NCI-H524 treated with DMSO at 0.1 percent for 48 hours (cell line): ENCODE data around the gene RBMS1.
A peak's percentile ranks its signal among the peaks of the same experiment; 100 is the strongest.

ENCODE experiments used
- DNase-seq: peaks from one replicate; lab custom pipeline; 2025; lab: John Stamatoyannopoulos, UW

The RBMS1 gene

DNA sequence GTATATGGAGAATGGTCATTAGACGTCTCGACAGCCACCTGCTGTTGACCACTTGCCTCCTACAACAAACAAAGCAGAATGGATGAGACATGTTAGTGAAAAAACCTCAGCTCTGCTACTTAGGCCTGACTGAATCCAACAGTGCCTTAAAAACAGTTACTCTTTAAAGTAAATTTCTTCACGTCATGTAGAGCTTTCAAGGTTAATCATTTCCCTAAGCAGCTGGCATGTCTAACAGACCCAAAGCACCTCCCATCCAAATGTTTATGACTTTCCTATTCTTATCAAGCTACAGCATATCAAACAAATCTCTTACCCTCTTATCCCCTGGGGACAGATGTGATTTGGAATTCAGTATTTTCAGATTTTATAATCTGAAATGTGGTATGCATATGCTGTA, 218.0 kb downstream of the RBMS1 start:
- DNase-seq: no peak

DNA sequence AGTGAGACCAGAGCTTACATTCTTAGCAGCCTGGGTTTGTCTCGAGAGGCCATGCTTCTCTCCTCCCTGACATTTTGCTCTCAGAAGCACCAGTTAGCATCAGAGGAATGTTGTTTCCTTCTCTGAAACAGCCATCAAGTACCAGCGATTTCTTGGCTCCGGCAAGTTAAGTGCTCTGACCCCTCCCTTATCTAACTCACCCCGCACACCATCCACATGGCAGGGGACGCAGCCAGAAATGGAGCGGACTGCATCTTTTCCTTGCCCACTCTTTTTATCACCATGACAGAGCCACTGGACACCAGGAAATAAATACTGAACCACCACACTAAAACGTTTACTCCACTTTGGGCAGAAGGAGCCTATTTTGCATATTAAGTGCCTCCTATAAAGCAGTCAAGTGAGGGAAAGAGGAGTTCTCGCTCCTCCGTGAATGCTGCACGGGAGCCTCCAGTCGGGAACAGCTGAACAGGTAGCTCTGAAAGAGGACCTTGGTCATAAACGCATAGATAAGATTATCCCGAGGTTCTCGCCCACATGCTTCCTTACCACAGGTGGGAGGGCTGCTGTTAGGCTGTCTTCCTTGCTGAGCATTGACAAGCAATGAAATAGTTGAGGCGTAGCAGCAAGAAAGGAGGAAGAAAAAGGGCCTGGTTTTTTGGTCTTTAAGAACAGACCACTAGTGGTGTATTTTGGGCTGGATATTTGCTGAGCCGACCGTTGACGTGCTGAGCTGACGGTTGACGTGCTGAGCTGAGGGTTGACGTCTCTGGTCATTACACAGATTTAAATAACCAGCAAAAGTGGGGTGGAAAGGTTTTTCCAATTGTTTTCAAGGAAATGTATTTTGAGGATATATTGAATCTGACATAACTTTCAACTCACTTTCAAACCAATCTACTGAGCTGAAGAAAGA, 222.2 kb downstream of the RBMS1 start:
- DNase-seq: no peak

DNA sequence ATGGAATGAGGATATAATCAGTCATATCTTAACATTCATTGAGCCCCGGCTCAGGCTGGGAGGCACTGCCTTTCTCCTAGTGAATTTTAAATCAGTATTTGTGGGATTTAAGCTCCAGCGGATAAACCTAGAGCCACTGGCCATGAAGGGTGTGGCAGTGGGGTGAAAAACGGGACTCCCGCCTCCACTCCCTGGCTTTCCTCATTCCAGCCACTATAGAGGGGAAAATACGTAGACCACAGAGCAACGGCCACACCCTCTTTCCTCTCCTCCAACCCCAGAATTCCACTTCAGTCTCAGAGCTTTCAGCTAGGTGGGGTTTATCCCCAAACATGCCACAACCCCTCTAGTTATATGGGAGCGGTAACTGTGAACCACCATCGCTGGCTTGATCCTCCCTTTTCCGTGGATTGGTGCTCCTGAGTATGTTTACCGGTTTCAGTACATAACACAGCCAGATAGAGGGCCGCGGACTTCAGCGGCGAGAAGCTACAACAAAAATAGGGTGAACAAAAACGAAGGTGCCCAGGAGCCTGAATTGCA, 223.0 kb downstream of the RBMS1 start:
- no peak for DNase-seq

GRCh38 chr2:160269803-160270570, 223.6 kb downstream of the RBMS1 start:
- DNase-seq: peak; percentile 36

- DNase-seq: no peak
Observed at GRCh38 chr2:160269365-160269764, 224.2 kb downstream of the RBMS1 start.

DNA sequence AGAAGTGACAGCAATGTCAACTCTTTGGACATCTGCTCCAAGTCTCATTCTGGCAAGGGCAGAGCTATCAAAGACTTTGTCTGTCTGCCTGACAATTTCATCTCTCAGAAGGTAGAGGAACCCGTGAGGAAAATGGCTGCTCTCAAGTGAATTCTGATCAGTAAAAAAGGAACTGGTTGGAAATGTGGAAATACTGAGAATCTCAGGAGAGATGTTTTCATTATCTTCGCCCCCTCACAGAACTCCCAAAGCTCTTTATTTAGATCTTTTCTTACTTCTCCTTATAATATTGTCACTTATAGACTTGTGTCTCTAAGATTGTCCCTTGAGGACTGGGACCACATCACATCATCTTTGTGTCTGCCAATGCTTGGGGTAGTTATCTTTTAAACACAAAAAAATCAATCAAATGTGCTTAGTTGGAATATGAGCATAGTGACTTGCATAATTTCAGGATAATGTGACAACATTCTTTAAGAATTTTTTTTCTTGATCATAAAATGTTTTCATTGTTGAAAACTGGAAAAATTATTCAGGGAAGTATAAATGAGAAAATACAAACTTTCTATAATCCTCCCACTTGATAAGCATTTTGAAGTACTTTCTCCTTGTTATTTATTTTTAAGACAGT, 225.3 kb downstream of the RBMS1 start:
- no peak for DNase-seq

DNA sequence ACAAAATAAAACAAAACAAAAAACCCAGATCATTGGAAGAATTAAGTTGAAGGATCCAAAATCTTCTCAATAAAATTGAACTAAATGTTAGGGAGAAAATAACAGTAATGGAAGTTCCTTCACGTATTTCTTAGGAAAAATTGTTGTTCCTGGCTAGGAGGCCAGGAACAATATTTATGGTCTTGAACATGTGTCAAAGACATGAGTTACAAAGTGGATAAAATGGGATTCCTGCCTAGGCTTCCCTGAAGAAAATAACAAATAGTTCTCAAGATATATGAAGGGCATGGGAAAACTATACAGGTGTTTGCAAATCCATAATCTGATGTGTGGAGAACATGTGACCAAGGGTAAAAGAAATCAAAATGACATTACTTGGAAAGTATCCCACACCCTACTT, 225.9 kb downstream of the RBMS1 start:
- DNase-seq: no peak

DNA sequence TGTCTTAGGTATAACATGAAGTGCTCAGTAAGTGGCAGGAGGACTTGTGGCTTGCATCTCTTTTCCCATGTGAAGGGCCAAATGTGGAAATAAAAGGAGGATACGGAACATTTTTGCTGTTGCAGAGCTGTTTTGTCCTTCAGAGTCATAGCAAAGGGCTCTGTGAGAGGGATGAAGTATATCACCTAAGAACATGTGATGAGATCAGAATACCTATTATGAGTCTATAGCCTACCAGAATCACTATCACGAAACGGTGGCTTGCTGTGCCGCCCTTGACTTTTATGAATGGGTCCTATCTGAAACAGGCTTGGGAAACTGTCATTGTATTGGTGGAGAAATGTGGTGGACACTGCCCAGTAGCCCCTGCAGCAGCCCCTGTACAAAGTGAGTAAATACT, 226.6 kb downstream of the RBMS1 start:
- no peak for DNase-seq

- no peak for DNase-seq
Observed at GRCh38 chr2:160266037-160266551, 227.5 kb downstream of the RBMS1 start.

- DNase-seq: no peak
Observed at GRCh38 chr2:160264308-160264707, 229.3 kb downstream of the RBMS1 start.

GRCh38 chr2:160261732-160262131, 231.9 kb downstream of the RBMS1 start:
- DNase-seq: no peak

GRCh38 chr2:160258492-160258805, 235.2 kb downstream of the RBMS1 start:
- no peak for DNase-seq

- DNase-seq: no peak
Observed at GRCh38 chr2:160257743-160258491, 235.7 kb downstream of the RBMS1 start.

DNA sequence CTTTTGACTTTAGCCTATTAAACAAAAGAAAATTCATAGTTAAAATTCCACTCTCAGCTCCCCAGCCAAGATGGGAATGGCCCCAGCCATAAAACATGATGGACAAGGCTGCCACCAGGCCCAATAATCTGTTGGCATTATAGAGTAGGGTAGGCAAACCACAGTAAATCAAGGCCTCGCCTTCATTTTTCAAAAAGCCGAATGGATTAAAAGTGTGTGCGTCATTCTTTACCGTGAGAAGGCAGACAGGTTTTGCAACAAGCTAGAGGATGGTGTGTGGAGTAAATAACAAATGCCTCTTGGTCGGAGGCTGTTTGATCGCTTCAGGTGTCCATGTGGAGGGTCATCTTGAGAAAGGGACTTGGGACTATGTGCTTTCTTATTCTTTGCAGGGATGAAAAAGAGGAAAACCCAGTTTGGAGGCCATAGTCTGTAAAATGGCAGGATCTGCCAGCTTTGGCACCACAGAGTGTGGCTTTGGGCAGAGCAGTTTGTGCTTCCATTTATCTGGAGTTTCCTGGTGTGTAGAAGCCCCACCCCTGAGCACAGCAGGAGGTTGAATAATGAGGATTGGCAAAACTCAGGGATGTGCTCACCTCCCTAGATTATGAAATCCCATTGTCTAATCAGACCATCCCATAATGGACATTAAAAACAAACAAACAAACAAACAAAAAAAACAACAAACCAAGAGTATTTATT, 236.4 kb downstream of the RBMS1 start:
- no peak for DNase-seq

- no peak for DNase-seq
Observed at GRCh38 chr2:160256507-160256906, 237.1 kb downstream of the RBMS1 start.

- no peak for DNase-seq
Observed at GRCh38 chr2:160255408-160255807, 238.2 kb downstream of the RBMS1 start.

DNA sequence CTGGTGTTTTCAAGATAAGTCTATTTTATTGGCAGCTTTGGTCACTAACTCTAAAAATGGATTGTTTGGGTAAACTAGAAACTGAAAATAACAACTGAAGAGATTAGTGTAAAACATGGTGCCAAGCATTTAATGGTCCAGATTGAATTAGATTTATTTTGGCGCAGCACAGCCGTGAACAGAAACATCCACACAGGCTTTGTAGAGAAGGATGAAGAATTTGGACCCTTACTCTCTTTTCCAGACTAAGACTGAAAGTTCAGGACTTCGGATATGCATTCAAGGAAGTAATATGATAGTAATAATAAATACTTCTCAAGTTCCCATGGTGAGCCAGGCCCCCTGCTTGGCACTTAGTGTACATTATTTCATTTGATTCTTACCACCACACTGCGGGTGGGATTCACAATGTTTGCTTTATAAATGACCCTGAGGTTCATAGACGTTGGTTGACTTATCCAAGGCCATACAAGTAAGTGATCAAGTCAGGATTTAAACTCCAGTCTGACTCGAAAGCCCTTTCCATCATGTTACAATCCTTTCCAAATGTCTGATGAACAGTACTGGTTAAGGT, 239.3 kb downstream of the RBMS1 start:
- no peak for DNase-seq

DNA sequence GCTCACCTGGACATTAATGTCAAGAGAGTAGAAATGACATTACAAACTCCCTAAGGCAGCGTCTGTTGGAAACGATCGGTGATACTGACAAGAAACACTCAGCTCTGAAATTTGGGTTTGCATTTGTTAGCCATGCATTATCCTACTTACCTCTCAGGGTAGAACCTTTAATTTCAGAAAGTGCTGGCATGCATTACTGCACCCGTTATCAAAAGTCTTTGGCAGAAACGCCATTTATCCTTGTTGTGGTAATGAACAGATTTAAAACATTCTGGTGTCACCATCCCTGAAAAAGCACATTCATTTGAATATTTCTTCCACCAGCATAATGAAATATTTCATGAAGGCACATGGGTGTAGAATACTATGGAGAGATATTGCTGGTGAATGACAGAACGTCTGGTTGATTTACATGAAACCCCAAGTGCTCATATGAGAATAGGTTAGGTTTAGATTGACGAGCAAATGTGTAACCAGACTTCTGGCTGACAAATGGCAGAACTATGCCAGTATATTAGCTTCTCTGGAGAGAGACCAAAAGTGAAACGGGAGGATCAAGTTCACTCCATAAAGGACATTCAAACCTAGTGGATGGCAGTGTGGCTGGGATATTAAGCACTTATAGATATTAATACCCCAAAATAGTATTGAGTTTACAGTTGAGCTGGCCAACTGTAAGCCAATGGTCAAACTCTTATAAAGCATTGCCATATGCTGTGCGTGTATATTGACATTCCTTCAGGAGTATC, 240.0 kb downstream of the RBMS1 start:
- no peak for DNase-seq

DNA sequence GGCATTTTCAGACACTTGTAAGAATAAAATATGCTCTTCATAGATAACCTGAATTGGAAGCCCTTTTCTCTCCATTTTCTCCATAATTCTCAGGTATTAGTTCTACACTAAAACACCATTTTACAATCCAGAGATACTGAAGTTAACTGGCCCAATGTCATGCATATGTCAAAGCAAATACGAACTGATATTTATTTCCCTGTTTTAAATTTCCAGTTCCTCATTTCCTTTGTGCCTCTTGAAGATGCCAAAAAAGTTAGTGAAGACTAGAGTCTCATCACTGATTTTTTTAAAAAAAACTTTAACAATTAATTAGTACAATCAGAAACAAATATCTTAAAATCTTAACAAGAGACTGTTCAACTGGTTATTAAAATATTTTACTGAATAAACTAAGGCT, 240.7 kb downstream of the RBMS1 start:
- no peak for DNase-seq
